ENCODE measurements around the gene SNTG2.

DNA sequence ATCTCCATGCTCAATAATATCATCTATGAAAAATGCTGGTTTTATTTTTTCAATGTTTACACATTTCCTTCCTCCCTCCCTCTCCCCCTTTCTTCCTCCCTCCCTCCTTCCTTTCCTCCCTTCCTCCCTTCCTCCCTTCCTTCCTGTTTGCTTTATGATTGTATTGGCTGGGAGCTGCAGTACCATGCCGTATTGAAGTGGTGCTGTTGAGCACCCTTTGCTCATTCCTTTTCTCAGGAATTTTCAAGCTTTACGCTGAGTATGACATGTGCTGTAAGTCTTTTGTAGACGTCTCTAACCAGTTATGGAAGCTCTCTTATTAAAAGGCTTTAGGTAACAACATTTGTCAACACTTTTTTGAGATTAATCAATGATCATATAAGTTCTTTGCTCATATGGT lies 100.4 kb downstream of the SNTG2 start:
- TF ChIP-seq, protein P1, sequence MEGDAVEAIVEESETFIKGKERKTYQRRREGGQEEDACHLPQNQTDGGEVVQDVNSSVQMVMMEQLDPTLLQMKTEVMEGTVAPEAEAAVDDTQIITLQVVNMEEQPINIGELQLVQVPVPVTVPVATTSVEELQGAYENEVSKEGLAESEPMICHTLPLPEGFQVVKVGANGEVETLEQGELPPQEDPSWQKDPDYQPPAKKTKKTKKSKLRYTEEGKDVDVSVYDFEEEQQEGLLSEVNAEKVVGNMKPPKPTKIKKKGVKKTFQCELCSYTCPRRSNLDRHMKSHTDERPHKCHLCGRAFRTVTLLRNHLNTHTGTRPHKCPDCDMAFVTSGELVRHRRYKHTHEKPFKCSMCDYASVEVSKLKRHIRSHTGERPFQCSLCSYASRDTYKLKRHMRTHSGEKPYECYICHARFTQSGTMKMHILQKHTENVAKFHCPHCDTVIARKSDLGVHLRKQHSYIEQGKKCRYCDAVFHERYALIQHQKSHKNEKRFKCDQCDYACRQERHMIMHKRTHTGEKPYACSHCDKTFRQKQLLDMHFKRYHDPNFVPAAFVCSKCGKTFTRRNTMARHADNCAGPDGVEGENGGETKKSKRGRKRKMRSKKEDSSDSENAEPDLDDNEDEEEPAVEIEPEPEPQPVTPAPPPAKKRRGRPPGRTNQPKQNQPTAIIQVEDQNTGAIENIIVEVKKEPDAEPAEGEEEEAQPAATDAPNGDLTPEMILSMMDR (IDR thresholded peaks at IDR 0.05; ENCODE audit: extremely low read depth in 1 of 2, insufficient read depth in 1 of 2, low read depth in 1 of 2, low read length in 2 of 2), result no peak
- TF ChIP-seq EZH2 (IDR thresholded peaks at IDR 0.05; ENCODE audit: borderline replicate concordance, low read depth, low read length, severe bottlenecking) (no peak), POLR2AphosphoS5 (IDR thresholded peaks at IDR 0.05; ENCODE audit: insufficient read depth, low read depth, low read length) (no peak), POLR2A (IDR thresholded peaks at IDR 0.05; ENCODE audit: low read depth, low read length) (no peak)
- TF ChIP-seq, protein P2, sequence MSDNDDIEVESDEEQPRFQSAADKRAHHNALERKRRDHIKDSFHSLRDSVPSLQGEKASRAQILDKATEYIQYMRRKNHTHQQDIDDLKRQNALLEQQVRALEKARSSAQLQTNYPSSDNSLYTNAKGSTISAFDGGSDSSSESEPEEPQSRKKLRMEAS (IDR thresholded peaks at IDR 0.05; ENCODE audit: insufficient read depth, insufficient read length), result no peak
